ENCODE data around the gene CCL27. TPM values are rescaled to one million over a fixed set of nuclear protein-coding genes. Genes with fewer than 3 reads are reported as not detected.

The CCL27 gene, protein sequence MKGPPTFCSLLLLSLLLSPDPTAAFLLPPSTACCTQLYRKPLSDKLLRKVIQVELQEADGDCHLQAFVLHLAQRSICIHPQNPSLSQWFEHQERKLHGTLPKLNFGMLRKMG
- not detected for total RNA-seq
- long read RNA-seq, result 0 reads

GRCh38 chr9:34662526-34663302, at the start of gene CCL27:
TSS of gene CCL27 (minus strand) at chr9:34662657. CDS start at chr9:34662633, 24 bp downstream.
- ATAC-seq, result no peak
- no peak for DNase-seq (ENCODE audit: missing footprints)
- intact Hi-C loops (cut with DNase I), result no loop called here

GRCh38 chr9:34712140-34712539, 49.7 kb upstream of the CCL27 start:
- ATAC-seq, result no peak
- no peak for DNase-seq (ENCODE audit: missing footprints)
- intact Hi-C loops (cut with DNase I), result no loop called here

GRCh38 chr9:34710023-34710422, 47.6 kb upstream of the CCL27 start, which contains the start of gene CCL21:
TSS of gene CCL21 (minus strand) at chr9:34710136. CDS start at chr9:34710066, 70 bp downstream.
- ATAC-seq, result peak; percentile 92
- intact Hi-C loops (cut with DNase I), result no loop called here
- DNase-seq (ENCODE audit: missing footprints), result peak; percentile 80

DNA sequence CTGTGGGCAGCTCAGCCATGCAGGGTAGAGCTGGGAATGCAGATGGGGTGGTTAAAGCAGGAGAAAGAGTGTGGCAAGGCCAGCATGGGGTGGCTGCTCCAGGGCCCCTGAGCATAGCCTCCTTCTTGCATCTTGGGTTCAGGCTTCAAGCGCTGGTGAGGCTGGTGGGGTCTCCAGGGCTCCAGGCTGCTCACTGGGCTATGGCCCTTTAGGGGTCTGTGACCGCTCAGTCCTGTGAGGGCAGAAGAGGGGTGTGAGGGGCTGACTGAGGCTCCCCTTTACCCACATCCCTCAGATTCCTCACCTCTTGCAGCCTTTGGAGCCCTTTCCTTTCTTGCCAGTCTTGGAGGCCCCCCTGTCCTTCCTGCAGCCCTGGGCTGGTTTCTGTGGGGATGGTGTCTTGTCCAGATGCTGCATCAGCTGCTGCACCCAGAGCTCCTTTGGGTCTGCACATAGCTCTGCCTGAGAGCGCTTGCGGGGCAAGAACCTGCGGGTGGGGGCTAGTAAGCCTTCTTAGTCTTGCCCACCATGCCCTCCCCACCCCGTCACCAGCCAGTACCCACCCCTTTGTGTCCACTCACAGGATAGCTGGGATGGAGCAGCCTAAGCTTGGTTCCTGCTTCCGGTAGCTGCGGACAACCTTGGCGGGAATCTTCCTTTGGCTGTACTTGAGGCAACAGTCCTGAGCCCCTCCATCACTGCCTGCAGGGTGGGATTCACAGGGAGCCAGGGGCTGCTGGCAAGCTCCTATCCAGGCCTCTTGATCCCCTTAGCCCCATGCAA, 46.9 kb upstream of the CCL27 start:
- intact Hi-C loops (cut with DNase I), result no loop called here
- DNase-seq (ENCODE audit: missing footprints) (no peak), ATAC-seq (no peak)

- ATAC-seq, result no peak
- intact Hi-C loops (cut with DNase I), result no loop called here
- DNase-seq (ENCODE audit: missing footprints), result no peak
Observed at GRCh38 chr9:34707130-34707529, 44.7 kb upstream of the CCL27 start.

DNA sequence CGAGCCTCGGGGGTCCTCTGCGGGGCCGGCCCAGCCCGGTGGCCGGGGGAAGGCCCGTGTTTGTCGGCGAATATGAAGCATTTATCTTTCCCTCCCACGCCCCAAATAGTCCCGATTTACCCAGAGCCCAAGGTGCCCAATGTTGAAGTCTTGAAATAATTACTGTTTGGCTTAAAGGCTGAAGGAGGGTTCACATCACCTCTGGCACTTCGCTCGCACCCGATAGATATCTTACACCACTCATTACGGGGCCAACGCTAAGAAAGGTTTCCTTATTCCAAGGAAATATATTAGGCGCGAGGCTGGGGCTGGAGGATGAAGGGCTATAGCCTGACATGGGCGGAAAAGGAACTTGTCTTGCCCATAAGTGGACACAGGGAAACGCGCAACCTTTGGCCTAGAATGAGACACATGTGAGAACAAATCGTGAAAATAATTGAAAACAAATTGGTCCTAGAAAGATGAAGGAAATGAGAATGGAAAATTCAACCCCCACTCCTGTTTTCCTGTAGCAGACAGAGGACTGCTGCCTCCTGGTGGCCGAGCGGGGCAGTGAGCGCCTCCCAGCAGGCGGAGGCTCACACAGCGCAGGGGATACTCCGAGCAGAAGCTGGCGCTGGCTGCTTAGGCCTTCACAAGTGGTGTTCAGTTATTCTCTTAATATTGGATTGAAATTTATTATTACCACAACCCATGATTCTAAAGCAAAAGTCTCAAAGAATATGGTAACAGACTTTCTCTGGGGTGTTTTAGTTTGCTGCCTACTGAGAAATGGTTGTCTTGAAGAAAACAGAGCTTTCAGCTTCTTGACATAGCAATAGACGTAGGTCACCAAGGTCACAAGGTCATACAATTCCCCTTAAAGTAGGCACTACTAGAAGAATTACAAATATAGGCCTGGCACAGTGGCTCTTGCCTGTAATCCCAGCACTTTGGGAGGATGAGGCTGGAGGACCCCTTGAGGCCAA, 39.6 kb upstream of the CCL27 start:
- peak; percentile 94 for ATAC-seq
- peak; percentile 92 for DNase-seq (ENCODE audit: missing footprints)
- intact Hi-C loops (cut with DNase I), result loop anchor here (2.0 kb wide), 1 partner anchor 37 kb away; no protein-coding TSS in a partner anchor

- intact Hi-C loops (cut with DNase I), result loop anchor here (2.0 kb wide), 1 partner anchor 36 kb away; no protein-coding TSS in a partner anchor
- peak; percentile 94 for ATAC-seq
Observed at GRCh38 chr9:34701023-34701768, 38.7 kb upstream of the CCL27 start.

DNA sequence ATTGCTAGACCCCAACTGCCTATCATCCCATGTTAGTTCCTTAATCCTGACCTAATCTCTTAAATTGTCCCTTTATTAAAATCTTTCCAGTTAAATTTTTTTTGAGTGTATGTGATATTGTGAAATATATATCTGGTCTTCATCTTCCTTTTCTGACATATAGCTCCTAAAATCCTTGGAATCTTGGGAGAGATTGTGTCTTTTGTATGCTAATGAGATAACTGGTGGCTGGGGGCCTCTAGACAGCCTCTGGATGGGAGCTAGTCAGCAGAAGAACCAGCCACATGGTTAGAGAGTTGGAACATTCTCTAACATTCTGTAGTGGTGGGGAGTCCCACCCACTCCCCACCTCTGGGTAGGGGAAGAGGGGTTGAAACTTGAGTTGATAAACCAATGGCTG, 32.4 kb upstream of the CCL27 start:
- intact Hi-C loops (cut with DNase I), result no loop called here
- ATAC-seq (no peak), DNase-seq (ENCODE audit: missing footprints) (no peak)

More at GRCh38 chr9:34701023-34701768, 38.7 kb upstream of the CCL27 start:
- peak; percentile 91 for DNase-seq (ENCODE audit: missing footprints)

DNA sequence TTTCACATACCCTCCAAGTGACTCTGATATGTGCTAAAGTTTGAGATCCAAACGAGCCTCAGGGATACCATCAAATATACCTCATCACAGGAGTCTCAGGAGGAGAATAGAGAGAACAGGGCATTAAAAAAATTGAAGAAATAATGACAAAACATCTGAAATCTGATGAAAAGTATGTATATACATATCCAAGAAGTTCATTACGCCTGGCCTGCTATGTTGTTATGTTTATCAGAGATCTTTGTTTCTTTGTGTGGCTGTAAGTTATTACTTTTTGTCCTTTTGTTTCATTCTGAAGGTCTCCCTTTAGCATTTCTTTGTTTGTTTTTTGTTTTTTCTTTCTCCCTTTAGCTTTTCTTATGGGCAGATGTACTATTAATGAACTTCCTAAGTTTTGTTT, 31.1 kb upstream of the CCL27 start:
- DNase-seq (ENCODE audit: missing footprints), result no peak
- intact Hi-C loops (cut with DNase I), result no loop called here
- no peak for ATAC-seq

- DNase-seq (ENCODE audit: missing footprints) (no peak), ATAC-seq (no peak)
- intact Hi-C loops (cut with DNase I), result no loop called here
Observed at GRCh38 chr9:34691936-34692315, 29.5 kb upstream of the CCL27 start.

DNA sequence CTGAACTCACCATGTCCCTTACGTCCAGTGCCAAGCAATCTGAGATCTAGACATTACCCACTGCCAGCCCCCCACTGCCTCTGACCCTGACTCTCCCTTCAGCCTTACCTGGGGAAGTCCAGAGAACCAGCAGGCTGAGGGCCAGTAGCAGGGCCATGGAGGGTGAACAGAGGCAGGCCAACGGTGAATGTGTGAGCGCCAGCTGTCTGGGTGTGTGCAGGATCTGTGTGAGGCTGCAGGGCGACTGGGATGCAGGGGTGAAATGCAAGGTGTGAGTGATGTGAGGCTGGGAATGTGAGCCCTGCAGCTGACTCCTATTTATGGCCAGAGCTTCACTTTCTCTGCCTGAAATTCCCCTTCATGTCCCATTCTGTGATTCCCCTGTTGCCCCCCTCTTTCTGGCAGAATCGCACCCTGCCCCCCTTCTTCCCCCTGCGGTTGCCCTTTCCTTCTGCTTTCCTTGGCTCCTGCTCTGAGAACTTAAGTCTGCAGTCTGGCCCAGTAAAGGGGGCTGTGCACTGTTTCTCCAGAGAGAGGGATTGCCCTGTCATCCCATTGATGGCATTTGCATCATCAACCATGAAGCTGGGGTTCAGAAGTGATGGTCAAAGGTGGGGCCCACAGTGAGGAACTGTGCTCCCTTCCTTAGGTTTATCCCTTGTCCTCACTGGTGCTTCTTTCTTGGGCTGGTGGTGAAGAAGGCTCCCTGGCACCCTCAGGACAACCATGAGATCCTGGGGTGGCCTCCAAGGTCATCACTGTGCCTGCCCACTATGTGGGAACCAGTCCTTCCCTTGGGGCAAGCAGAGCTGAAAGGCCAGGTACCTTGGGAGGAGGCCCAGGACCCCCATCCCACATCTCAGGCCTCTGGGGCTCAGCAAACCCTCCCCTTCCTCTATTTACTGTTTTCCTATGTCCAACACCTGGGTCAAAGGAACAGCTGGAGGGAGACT, 28.8 kb upstream of the CCL27 start, which contains the start of gene CCL19:
CCL19 (minus strand) TSS at position 294 of the 953 bp plus-strand sequence; CDS start at position 157, 137 bp downstream.
- ATAC-seq (no peak), DNase-seq (ENCODE audit: missing footprints) (no peak)
- intact Hi-C loops (cut with DNase I), result no loop called here

DNA sequence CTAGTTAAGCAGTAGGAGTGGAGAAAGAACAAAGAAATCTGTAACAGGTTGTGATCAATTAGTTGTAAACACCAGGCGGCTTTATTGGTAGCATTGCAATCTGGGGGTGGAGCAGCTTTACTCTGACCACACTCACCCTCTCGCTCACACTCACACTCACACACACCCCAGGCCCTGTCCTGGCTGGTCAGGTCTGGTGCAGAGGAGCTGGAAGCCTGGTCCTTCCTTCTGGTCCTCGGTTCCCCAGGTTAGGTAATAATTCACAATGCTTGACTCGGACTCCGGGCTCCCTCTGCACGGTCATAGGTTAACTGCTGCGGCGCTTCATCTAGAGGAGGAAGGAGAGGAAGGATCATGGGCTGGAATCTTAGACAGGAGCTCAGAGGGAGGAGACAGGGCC, 27.1 kb upstream of the CCL27 start:
- intact Hi-C loops (cut with DNase I), result no loop called here
- ATAC-seq, result no peak
- DNase-seq (ENCODE audit: missing footprints), result no peak

- intact Hi-C loops (cut with DNase I), result no loop called here
- no peak for ATAC-seq
Observed at GRCh38 chr9:34689116-34689470, 26.6 kb upstream of the CCL27 start.

DNA sequence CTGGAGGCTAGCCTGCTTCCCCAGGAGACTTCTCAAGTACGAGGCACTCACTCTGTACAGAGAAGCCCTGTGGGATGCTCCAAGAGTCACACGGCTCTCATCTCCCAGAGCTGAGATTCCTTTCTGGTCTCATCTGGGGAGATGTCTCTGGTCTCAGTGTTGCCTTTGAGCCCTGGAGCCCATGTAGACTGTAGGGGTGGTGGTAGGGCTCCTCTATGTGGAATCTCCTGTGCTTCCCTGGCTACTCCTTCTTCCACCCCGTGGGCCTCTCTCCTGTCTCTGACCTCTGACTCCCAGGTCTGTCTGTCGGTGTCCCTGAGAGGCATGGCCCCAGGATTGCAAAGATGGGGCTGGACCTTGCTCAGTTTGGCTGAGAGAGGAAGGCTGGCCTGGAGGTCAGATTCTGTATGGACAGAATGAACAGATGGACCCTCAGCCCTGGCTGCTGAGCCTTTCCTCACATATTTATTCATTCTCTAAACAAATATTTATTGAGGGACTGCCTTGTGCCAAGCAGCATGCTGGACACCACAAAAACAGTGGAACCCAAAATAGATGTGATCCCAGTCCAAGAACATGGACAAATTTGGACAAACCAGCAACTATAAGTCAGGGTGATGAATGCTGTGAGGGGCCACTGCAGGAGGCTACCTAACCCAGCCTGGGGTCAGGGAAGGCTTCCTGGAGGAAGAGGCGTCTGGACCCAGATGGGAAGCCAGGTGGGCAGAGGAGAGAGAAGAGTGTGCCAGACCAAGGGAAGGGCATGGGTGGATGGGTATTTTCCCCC, 26.1 kb upstream of the CCL27 start:
- no peak for ATAC-seq

More at GRCh38 chr9:34689116-34689470, 26.6 kb upstream of the CCL27 start:
- DNase-seq (ENCODE audit: missing footprints), result no peak

DNA sequence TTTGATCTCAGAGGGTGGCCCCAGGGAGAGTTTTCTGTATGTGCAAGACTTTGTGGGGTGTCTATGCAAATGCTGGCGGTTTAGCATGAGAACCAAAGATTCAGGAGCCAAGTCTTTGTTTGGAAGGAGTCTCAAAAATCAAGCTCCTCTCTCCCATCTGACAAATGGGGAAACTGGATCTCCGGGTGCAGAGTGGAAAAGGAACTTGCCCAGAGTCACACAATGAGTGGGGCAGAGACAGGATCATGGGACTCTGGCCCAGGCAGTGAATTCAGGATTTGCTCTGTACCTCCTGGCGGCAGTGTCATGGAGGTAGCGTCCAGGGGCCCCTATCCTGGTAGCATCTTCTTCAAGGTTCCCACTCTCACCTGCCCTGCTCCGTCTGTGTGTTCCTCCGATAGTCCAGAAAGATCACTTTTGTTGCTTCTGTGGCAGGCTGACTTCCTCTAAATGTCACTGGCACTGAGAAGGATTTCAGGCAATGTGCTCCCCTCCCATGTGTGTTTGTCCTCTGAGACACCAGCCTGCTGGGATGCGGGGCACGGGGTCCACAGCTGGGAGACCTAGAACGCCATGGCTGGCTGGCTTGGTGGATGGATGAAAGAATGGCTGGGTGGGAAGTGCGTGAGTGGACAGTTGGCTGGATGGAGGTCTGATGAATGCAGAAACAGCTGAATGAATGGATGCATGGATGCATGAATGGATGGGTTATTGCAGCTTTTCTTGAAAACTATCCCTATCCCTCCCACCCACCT, 25.0 kb upstream of the CCL27 start:
- ATAC-seq (no peak), DNase-seq (ENCODE audit: missing footprints) (no peak)
- intact Hi-C loops (cut with DNase I), result loop anchor here (1.0 kb wide), 1 partner anchor 26 kb away; no protein-coding TSS in a partner anchor

More for the DNA sequence above, 26.1 kb upstream of the CCL27 start:
- intact Hi-C loops (cut with DNase I), result loop anchor here (1.0 kb wide), 1 partner anchor 25 kb away; no protein-coding TSS in a partner anchor
- DNase-seq (ENCODE audit: missing footprints), result no peak
